Putamen (tissue), 1 donor: ENCODE measurements around the gene MAST4.
"Not testable (repeated sequence)": the region's sequence is repeated elsewhere in the genome, so short reads cannot be mapped to it uniquely, and the experiment has no call there.

Source experiments
- DNase-seq: peaks from one replicate; pipeline ENCODE4 v3.0.0-alpha.2; 2016; ENCODE audit warnings: low spot score

The MAST4 gene

GRCh38 chr5:67163863-67164595 lies 567.8 kb downstream of the MAST4 start:
- DNase-seq = no peak

- no peak for DNase-seq
These were observed 568.8 kb downstream of the MAST4 start for GRCh38 chr5:67164856-67165525.

GRCh38 chr5:67165526-67166459 lies 569.6 kb downstream of the MAST4 start:
- DNase-seq = peak; percentile 74

- no peak for DNase-seq
These were observed 570.5 kb downstream of the MAST4 start for GRCh38 chr5:67166460-67167285.

- DNase-seq = no peak
These were observed 571.9 kb downstream of the MAST4 start for GRCh38 chr5:67168069-67168468.

- DNase-seq = no peak
These were observed 574.6 kb downstream of the MAST4 start for GRCh38 chr5:67170767-67171166.

- DNase-seq = not testable (repeated sequence)
These were observed 577.2 kb downstream of the MAST4 start for GRCh38 chr5:67173351-67173750.

GRCh38 chr5:67173959-67174358 lies 577.8 kb downstream of the MAST4 start:
- no peak for DNase-seq

GRCh38 chr5:67176936-67177335 lies 580.7 kb downstream of the MAST4 start:
- DNase-seq = no peak

- DNase-seq = no peak
These were observed 581.9 kb downstream of the MAST4 start for GRCh38 chr5:67178085-67178484.

GRCh38 chr5:67178966-67179365 lies 582.8 kb downstream of the MAST4 start:
- DNase-seq = no peak

- no peak for DNase-seq
These were observed 583.6 kb downstream of the MAST4 start for GRCh38 chr5:67179697-67180361.

- no peak for DNase-seq
These were observed 585.5 kb downstream of the MAST4 start for GRCh38 chr5:67181648-67182221.

- no peak for DNase-seq
These were observed 586.2 kb downstream of the MAST4 start for GRCh38 chr5:67182301-67182790.

GRCh38 chr5:67183859-67184258 lies 587.7 kb downstream of the MAST4 start:
- no peak for DNase-seq

GRCh38 chr5:67187006-67187715 lies 591.0 kb downstream of the MAST4 start:
- no peak for DNase-seq

GRCh38 chr5:67188274-67189078 lies 592.3 kb downstream of the MAST4 start:
- no peak for DNase-seq

- DNase-seq = no peak
These were observed 592.8 kb downstream of the MAST4 start for GRCh38 chr5:67189079-67189354.

- DNase-seq = no peak
These were observed 593.7 kb downstream of the MAST4 start for GRCh38 chr5:67189931-67190330.
